Neural progenitor cell (in vitro differentiated cells): Measurements from ENCODE around the gene ADGRD1. TPM values are rescaled to one million over a fixed set of nuclear protein-coding genes. Genes with fewer than 3 reads are reported as not detected.

Experiments used
- DNase-seq: peaks from one replicate; pipeline ENCODE4 v3.0.0-alpha.2; 2016; ENCODE audit warnings: low spot score
- H2AFZ ChIP-seq: fragments of 200-600 bp; sonication (generic); replicated peaks from 2 replicates; pipeline ENCODE4 v1.6.1; 2016; ENCODE audit warnings: antibody characterized with exemption
- H3F3A ChIP-seq: fragments of 200-600 bp; sonication (generic); 2 replicates; pipeline ENCODE4 v1.6.1; 2016; ENCODE audit warnings: antibody characterized with exemption, low read depth
- H3K27ac ChIP-seq: fragments of 200-600 bp; sonication (generic); 2 replicates; pipeline ENCODE4 v1.5.1; 2016; ENCODE audit warnings: mild to moderate bottlenecking
- H3K27me3 ChIP-seq: fragments of 200-600 bp; sonication (generic); 2 replicates; pipeline ENCODE4 v1.6.1; 2016; ENCODE audit warnings: mild to moderate bottlenecking, moderate library complexity
- H3K36me3 ChIP-seq: fragments of 200-600 bp; sonication (generic); 2 replicates; pipeline ENCODE4 v1.5.1; 2016
- H3K4me1 ChIP-seq: fragments of 200-600 bp; sonication (generic); 2 replicates; pipeline ENCODE4 v1.6.1; 2016; ENCODE audit warnings: mixed run types
- H3K4me2 ChIP-seq: fragments of 200-600 bp; sonication (generic); 2 replicates; pipeline ENCODE4 v1.6.1; 2016
- H3K4me3 ChIP-seq: fragments of 200-600 bp; sonication (generic); 2 replicates; pipeline ENCODE4 v1.5.1; 2016
- H3K79me2 ChIP-seq: fragments of 200-600 bp; sonication (generic); 2 replicates; pipeline ENCODE4 v1.6.1; 2016; ENCODE audit warnings: low read depth
- H3K9ac ChIP-seq: fragments of 200-600 bp; sonication (generic); 2 replicates; pipeline ENCODE4 v1.6.1; 2016
- H3K9me3 ChIP-seq: fragments of 200-600 bp; sonication (generic); 2 replicates; pipeline ENCODE4 v1.5.1; 2016; ENCODE audit warnings: low read depth
- H4K20me1 ChIP-seq: fragments of 200-600 bp; sonication (generic); 2 replicates; pipeline ENCODE4 v1.6.1; 2016; ENCODE audit warnings: low read depth
- H3K27ac Mint-ChIP-seq: 3 replicates; pipeline ENCODE4 v1.8.0; 2021; ENCODE audit warnings: mixed read lengths
- H3K27me3 Mint-ChIP-seq: 2 replicates; pipeline ENCODE4 v1.8.0; 2022; ENCODE audit warnings: low read depth, mild to moderate bottlenecking, inconsistent platforms, moderate library complexity, mixed read lengths; ENCODE audit not compliant: insufficient read depth
- H3K36me3 Mint-ChIP-seq: 3 replicates; pipeline ENCODE4 v1.8.0; 2021; ENCODE audit warnings: mixed read lengths
- H3K4me1 Mint-ChIP-seq: 3 replicates; pipeline ENCODE4 v1.8.0; 2021; ENCODE audit warnings: mixed read lengths
- H3K4me3 Mint-ChIP-seq: 3 replicates; pipeline ENCODE4 v1.8.0; 2021; ENCODE audit warnings: mild to moderate bottlenecking, moderate library complexity, mixed read lengths
- H3K9me3 Mint-ChIP-seq: 3 replicates; pipeline ENCODE4 v1.8.0; 2020; ENCODE audit warnings: mixed read lengths
- CTCF ChIP-seq: fragments of 200-600 bp; sonication (generic); IDR thresholded peaks from 2 replicates; pipeline ENCODE4 v1.5.1; 2017; ENCODE audit warnings: antibody characterized with exemption, mild to moderate bottlenecking
- EZH2 ChIP-seq: fragments of 200-600 bp; sonication (generic); IDR thresholded peaks from 2 replicates; pipeline ENCODE4 v1.6.1; 2017; ENCODE audit warnings: antibody characterized with exemption, mild to moderate bottlenecking, moderate library complexity
- EZH2phosphoT487 ChIP-seq: fragments of 200-600 bp; sonication (generic); IDR thresholded peaks from 2 replicates; pipeline ENCODE4 v1.6.1; 2017; ENCODE audit warnings: antibody characterized with exemption
- total RNA-seq: library from RNA; depleted of rRNA; stranded (reverse); fragments of >200 nt; gene quantifications from 2 replicates; pipeline ENCODE4 v1.2.3, GENCODE V29; 2015; ENCODE audit warnings: low replicate concordance

Gene ADGRD1
- total RNA-seq, 1 donor from 2014 or later = not detected

GRCh38 chr12:130948751-130949150 lies 5.0 kb upstream of the ADGRD1 start:
- Histone ChIP-seq H3K4me2 (no peak overlapping the region), H4K20me1 (no peaks in the 10 kb centered on the region), H3K36me3 (no peaks in the 10 kb centered on the region), H2AFZ (no peak overlapping the region), H3K27ac (no peak overlapping the region), H3K4me1 (peaks cover 12% of the 10 kb centered on the region), H3K9ac (no peak overlapping the region), H3K9me3 (peaks cover 7% of the 10 kb centered on the region), H3F3A (no peaks in the 10 kb centered on the region), H3K4me3 (no peak overlapping the region), H3K79me2 (no peaks in the 10 kb centered on the region), H3K27me3 (no peaks in the 10 kb centered on the region)
- no peak for TF ChIP-seq EZH2
- H3K27ac Mint-ChIP-seq = peak overlapping the region; percentile 7
- no peak overlapping the region for H3K4me3 Mint-ChIP-seq
- H3K36me3 Mint-ChIP-seq = no peaks in the 10 kb centered on the region
- H3K27me3 Mint-ChIP-seq = peaks cover 25% of the 10 kb centered on the region
- peaks cover 10% of the 10 kb centered on the region for H3K9me3 Mint-ChIP-seq
- DNase-seq = no peak
- H3K4me1 Mint-ChIP-seq = peaks cover 19% of the 10 kb centered on the region

- no peaks in the 10 kb centered on the region for H3K36me3 Mint-ChIP-seq
- H3K27me3 Mint-ChIP-seq = peaks cover 29% of the 10 kb centered on the region
- peaks cover 25% of the 10 kb centered on the region for H3K4me1 Mint-ChIP-seq
- Histone ChIP-seq H3K4me2 (no peak overlapping the region), H3F3A (no peaks in the 10 kb centered on the region), H3K27ac (no peak overlapping the region), H4K20me1 (no peaks in the 10 kb centered on the region), H2AFZ (no peak overlapping the region), H3K27me3 (no peaks in the 10 kb centered on the region), H3K36me3 (no peaks in the 10 kb centered on the region), H3K4me3 (no peak overlapping the region), H3K4me1 (peaks cover 14% of the 10 kb centered on the region), H3K79me2 (no peaks in the 10 kb centered on the region), H3K9ac (no peak overlapping the region), H3K9me3 (peaks cover under 1% of the 10 kb centered on the region)
- H3K27ac Mint-ChIP-seq = no peak overlapping the region
- H3K4me3 Mint-ChIP-seq = no peak overlapping the region
- DNase-seq = no peak
- TF ChIP-seq EZH2 (no peak), CTCF (no peak), EZH2phosphoT487 (no peak)
- H3K9me3 Mint-ChIP-seq = peaks cover 10% of the 10 kb centered on the region
These were observed 3.9 kb upstream of the ADGRD1 start for GRCh38 chr12:130949806-130950205.

- peaks cover 6% of the 10 kb centered on the region for H3F3A ChIP-seq
- Mint-ChIP-seq H3K27me3 (peaks cover 25% of the 10 kb centered on the region), H3K27ac (no peak overlapping the region), H3K4me1 (peaks cover 28% of the 10 kb centered on the region), H3K36me3 (no peaks in the 10 kb centered on the region), H3K9me3 (no peaks in the 10 kb centered on the region), H3K4me3 (no peak overlapping the region)
- no peak overlapping the region for H3K4me3 ChIP-seq
- no peaks in the 10 kb centered on the region for H3K27me3 ChIP-seq
- H3K27ac ChIP-seq = no peak overlapping the region
- TF ChIP-seq EZH2 = no peak
- TF ChIP-seq CTCF = no peak
- no peak for TF ChIP-seq EZH2phosphoT487
- H3K4me2 ChIP-seq = no peak overlapping the region
- H3K36me3 ChIP-seq = no peaks in the 10 kb centered on the region
- H3K9ac ChIP-seq = no peak overlapping the region
- H3K79me2 ChIP-seq = no peaks in the 10 kb centered on the region
- H3K4me1 ChIP-seq = peaks cover 14% of the 10 kb centered on the region
- H2AFZ ChIP-seq = peak overlapping the region; percentile 57
- no peaks in the 10 kb centered on the region for H4K20me1 ChIP-seq
- H3K9me3 ChIP-seq = no peaks in the 10 kb centered on the region
- no peak for DNase-seq
These were observed 2.1 kb upstream of the ADGRD1 start for GRCh38 chr12:130951636-130952035.

- no peaks in the 10 kb centered on the region for H3K36me3 Mint-ChIP-seq
- H3K4me3 Mint-ChIP-seq = no peak overlapping the region
- Histone ChIP-seq H2AFZ (peak overlapping the region; percentile 57), H3K4me2 (no peak overlapping the region), H4K20me1 (no peaks in the 10 kb centered on the region), H3K27ac (no peak overlapping the region), H3K27me3 (no peaks in the 10 kb centered on the region), H3K36me3 (no peaks in the 10 kb centered on the region), H3K9me3 (no peaks in the 10 kb centered on the region), H3K79me2 (no peaks in the 10 kb centered on the region), H3K9ac (no peak overlapping the region), H3K4me1 (peaks cover 14% of the 10 kb centered on the region), H3K4me3 (no peak overlapping the region), H3F3A (peaks cover 12% of the 10 kb centered on the region)
- no peaks in the 10 kb centered on the region for H3K9me3 Mint-ChIP-seq
- H3K27ac Mint-ChIP-seq = no peak overlapping the region
- TF ChIP-seq CTCF (no peak), EZH2 (no peak), EZH2phosphoT487 (no peak)
- H3K4me1 Mint-ChIP-seq = peaks cover 28% of the 10 kb centered on the region
- DNase-seq = no peak
- H3K27me3 Mint-ChIP-seq = peaks cover 25% of the 10 kb centered on the region
These were observed 1.3 kb upstream of the ADGRD1 start for GRCh38 chr12:130952171-130952954.
